Amygdala (tissue), 56 donors: Measurements from ENCODE around the gene ANAPC15.

ENCODE experiments used
- DNase-seq, 56 donors: peaks; one replicate each; lab custom pipeline; 2025; lab: John Stamatoyannopoulos, UW

The ANAPC15 gene

DNA sequence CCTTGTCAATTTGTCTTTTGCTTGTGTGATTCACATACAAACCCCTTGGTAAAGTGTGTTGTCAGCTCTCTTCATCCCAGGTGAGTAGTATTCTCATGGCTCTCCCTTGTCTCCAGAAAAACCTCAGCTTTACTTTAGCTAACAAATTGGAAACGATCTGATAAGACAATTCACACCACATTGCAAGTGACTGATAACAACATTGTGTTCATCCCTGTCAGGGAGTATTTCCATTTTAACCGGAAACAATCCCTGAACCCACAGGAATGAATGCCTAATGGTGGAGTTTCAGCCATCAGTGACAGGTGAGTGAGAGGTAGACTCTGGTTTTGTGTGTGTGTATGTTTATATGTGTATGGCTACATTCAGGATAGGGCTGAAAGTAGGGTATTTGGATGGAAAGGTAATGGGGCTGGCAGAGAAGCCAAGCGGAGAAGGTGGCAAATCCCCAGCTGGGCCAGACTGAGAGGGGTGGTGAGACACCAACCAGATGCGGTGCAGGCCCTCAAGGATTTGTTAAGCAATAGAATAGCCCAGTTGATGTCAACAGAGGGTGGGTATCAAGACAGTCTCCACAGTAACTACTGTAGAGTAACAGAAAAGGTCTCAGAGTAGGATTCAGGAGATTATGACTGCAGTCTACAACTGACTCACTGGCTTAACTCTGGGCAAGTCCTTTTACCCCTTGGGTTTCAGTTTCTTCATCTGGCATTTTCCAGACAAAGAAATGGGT lies 24.3 kb downstream of the ANAPC15 start:
- no peak for DNase-seq

DNA sequence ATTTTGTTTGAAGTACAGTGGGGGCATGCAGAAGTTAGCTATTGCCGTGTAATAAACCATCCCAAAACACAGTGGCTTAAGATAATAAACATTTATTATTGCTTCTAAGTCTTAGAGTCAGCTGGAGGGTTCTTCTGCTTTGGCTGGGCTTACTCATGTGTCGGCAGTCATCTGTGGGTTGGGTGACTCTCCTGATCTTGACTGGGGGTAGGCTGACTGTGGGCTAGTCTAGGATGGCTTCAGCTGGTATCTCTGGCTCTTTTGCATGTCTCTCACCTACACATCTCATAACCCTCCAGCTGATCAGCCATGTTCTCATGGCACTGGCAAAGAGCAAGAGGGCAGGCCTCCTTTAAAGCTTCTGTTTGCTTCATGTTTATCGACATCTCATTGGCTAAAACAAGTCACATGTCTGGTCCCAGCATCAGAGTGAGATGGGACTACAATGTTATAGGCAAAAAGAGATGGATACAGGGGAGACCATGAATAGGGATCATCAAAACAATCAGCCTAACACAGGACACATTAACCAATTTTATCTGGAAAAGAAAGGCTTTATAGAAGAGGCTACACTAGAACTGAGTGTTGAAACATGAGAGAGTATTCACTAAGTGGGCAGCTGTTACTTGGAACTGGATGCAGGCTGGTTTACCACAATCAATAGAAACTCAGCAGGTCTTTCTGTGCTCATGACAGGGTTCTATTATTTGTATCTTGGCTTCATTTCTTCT lies 26.7 kb downstream of the ANAPC15 start:
- DNase-seq = peak in 25 of 56 donors; percentile 7 to 77 (median 32)

DNA sequence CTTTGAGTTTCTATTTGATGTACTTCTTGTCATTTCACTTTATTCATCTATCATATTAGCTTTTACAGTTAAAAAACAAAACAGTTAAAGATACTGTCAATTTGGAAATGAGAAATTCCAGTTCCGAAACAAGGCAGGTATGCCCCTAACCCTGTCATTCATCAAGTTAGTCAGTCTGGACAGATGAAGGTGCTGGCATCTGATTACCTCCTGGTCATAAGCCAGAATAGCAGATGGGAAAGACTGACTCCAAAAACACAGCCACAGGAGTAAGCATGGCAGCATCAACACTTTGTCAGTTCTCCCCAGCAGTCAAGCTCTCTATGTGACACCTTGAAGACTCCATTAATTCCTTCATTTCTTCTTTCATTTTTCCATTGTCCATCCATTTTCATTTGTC lies 27.5 kb downstream of the ANAPC15 start:
- DNase-seq = no peak

DNA sequence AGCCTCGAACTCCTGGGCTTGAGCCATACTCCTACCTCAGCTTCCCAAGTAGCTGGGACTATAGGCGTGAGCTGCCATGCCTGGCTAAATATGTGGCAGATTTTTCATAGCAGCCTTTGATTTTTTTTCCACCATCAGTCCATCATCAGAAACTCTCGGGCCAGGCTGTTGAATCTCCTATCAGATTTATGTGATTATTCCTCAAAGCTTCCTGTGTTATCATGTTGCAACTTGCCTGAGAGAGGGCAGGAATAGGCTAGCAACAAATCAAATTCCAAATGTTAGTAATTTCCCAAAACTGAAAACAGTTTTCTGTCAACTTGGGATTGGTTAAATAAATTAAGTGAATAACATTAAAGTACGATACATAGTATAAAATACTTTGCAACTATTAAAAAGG lies 28.4 kb downstream of the ANAPC15 start:
- DNase-seq = no peak

DNA sequence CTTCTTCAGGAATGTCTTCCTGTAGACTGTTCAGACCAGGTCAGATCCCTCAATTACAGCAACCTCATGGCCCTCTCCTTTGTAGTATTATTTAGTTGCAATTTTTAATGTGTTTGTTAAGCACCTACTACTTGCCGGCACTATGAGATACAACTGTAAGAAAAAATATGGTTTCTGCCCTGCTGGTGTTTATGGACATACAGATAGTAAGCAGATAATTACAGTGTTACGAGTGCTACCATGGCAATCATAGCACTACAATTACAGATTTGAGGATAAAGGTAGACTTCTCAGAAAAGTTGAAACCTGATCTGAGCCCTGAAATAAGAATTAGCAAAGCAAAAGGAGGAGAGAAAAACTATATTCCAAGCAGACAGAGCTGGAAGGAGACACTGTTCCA lies 29.1 kb downstream of the ANAPC15 start:
- DNase-seq = no peak

DNA sequence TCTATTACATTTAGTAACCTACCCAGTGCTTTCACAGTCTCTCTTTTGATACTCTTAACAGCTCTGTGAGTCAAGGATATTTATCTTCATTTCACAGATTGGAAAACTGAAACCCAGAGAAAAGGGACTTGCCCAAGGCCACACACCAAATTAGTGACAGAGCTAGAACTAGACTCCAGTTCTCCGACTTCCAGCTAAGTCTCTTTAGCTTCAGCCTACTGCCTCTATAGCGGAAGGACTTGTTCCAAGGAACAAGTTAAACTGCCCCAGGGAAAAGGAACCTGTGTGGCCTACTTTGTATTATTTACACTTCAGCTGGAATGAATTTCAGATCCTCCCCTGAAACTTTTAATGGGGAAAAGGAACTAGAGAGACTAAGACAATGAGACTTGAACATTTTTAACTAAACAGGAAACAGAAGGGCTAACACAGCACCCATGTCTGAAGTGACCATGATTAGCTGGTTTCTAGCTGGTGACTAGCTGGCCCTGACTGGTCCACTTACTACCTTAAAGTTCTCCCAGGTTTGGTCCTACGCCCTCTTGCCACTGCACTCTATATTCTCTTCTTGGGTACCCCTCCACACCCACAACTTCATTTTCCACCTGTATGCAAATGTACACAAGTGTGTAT lies 30.6 kb downstream of the ANAPC15 start:
- no peak for DNase-seq

DNA sequence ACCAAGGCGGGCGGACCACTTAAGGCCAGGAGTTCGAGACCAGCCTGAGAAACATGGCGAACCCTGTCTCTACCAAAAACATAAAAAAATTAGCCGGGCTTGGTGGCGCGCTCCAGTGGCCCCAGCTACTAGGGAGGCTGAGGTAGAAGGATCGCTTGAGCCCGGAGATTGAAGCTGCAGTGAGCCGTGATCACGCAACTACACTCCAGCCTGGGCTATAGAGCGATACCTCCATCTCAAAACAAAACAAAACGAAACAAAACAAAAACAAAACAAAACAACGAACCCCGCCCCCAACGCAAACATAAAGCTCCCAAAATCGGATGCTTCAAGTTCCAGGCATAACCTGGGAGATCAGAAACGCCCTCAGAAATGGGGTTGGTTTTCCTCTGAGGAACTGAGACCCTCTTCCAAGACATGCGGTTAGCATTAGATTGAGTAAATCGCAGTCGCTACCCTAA lies 31.3 kb downstream of the ANAPC15 start:
- DNase-seq = no peak

DNA sequence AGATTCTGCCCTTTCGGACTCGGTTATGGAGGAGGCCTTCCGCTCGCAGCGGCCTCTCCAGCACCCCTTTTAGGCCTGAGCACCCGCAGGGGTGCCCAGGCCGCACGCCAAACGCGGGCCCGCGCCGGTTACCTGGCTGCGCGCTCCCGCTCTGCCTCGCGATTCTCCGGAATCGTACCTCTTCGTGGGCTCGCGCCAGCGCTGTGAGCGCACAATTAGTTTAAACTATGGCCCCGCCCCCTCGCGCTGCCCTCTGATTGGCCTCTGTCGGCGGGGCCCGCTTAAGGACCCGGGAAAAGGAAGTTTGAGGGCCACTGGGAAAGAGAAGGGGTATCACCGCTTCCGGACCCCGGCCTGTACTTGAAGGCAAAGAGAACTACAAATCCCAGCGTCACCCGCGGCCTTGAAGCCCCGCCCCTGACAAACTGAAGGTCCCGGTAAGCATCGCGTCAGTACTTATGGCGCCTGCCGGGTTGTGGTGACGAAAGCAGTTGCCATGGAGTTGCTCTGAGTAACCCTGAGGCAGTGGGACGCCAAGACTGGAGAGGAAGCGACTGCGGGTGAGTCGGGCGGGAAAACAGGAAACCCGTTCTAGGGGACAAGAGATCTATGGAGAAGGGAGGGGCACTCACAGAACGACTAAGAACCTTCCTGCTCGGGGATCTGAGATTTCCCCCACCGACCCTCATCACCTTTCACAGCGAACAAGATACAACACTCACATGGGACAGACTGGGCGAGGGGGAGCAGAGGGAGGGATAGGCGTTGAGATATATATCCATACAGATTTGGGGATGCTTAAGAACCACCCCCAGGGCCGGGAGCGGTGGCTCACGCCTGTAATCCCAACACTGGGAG lies 31.9 kb downstream of the ANAPC15 start, which contains the start of the genes LRRC51 and NUMA1:
Gene LRRC51, plus strand, starts transcription at position 525 of the 858 bp plus-strand sequence. CDS start 8,234 bp downstream, outside the sequence.
Gene NUMA1, minus strand, starts transcription at position 217 of the 858 bp plus-strand sequence. CDS start 44,599 bp downstream, outside the sequence.
- peak; percentile 70 to 100 (median 99) for DNase-seq

DNA sequence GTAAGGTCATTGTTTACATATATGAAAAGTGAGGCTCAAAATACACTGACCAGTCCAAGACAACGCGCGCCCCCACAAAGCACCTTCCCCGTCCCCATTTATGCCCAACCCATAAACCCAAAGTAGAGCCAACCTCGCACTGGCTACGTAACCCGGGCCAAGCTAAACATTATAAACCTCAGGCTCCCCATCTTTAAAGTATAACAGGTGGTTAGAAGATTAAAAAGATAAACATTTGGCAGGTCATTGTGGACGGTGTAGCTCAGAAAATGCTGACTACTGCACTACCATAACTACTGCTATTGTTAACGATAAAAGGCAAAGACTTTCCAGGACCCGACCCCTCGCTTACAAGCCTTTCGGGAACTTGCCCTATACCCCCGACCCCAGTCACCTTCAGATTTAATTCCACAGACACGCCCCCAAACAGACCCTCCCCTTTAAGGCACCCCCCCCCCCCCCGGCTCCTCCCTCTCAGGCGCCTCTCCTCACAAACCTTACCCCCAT lies 32.6 kb downstream of the ANAPC15 start:
- DNase-seq = peak in 3 of 56 donors; percentile 45 to 70 (median 58)

DNA sequence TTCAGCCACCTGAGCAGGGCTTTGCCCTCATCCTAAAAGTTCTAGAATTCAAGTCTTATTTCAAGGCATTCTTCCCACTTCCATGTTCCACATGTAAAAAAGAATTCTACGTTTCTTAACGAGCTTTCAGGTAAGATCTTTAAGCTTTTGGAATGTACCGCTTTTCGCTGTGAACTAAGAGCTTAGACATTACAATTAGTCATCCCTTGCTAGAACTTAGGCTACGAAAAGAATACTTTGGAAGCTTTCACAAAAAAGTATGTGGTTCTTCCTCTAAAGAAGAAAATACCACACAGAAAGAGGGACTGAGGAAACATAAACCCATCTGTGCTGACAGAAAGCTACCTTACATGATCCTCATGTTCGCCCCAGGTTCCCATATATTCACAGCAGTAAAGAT lies 34.0 kb downstream of the ANAPC15 start:
- no peak for DNase-seq

DNA sequence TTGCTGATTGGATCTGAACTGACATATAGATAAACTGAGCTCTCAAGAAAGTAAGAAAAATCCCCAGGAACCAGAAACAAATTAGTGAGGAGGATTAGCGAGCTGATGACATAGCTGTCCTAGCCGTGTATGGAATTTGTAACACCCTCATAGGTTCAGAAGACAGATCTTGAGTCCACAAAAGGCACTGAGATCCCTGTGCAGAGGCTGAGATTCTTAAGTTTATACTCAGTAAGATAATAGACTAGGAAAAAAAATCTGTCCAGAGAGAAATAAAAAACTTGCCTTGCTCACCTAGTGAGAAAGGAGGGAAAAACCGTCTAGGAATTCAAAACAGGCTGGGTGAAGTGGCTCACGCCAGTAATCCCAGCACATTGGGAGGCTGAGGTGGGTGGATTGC lies 36.7 kb downstream of the ANAPC15 start:
- DNase-seq = no peak

DNA sequence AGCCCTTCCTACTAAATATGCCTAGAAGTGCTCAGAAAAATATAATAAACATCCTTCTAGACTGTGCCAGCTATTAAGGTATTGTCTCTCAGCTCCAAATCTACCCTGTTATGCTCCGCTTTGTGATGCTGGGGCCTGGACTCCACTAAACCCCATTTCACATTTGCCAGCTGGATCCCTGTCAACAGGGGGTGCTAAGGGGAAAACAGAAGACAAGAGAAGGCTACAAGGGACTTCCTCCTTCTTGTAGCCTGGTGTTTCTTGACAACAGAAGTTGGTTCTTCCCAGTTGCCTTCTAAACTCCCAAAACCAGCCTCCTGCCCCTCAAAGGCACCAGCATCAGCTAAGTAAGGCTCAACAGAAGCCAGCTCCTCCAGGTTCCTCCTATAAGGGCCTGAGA lies 37.4 kb downstream of the ANAPC15 start:
- DNase-seq = peak in 2 of 56 donors; percentile 5 to 47

DNA sequence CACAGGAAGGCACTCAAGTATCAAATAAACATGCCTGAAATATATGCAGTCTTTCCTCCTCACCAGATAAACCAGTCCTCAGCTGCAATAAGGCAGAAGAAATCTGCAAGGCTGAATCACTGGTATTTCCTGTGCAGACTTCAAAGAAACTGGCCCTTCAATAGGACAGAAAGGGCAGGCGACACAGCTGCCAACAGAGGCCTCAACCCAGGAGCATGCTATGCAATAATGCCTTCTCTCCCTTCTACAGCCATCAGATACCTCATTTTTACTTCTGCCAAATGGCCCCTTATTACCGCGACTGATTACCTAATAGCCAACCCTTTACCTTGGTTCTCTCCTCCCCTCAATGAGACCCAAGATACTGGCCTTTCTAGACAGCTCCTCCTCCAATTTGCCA lies 40.1 kb downstream of the ANAPC15 start:
- no peak for DNase-seq

DNA sequence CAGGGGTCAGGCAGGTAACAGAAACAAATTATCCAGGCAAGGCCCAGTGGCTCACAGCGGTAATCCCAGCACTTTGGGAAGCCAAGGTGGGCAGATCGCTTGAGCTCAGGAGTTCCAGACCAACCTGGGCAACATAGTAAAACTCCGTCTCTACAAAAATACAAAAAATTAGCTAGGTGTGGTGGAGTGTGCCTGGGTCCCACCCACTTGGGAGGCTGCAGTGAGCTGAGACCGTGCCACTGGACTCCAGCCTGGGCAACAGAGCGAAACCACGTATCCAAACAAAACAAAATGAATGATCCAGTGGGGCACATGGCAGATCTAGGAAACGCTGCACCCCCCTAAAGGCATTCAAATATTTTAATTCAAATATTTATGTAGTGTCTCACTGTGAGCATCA lies 42.0 kb downstream of the ANAPC15 start:
- DNase-seq = no peak

DNA sequence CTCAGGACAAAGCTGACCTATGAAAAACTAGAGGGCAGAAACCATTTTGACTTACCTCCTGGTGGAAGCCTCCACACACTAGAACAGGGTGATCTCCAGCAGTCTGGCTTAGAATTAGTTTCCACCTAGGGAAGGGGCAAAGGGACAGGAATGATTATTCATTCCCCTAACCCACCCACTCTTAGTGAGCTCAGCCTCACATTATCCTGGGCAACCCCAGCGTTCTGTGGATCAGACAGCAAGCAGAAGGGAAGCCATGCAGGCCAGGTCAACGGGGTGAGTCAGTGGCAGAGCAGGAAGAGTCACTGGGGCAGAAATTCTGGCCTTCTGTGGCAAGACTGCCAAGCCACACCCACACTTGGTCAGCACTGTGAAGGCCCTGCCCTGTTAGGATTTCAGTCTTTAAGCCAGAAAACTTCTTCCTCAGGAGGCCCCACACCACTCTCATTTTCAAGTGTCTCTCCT lies 42.7 kb downstream of the ANAPC15 start:
- peak in 30 of 56 donors; percentile 2 to 63 (median 34) for DNase-seq

DNA sequence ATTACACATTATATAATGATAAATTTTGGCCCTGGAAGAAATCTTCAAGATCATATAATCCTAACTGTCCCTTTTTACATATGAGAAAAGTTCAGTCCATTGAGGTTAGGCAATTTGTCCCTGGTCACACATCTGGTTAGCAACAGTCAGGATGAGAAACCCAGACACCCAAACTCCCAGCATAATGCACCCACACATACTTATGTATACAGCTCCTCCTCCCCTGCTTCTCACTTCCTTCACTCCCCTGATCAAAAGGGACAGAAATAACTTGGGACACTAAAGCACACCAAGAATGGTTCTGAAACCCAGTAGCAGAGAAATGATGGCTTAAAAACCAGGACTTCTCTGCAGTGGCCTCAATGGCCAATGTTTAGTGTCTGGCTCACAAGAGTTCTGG lies 43.3 kb downstream of the ANAPC15 start:
- DNase-seq = no peak

DNA sequence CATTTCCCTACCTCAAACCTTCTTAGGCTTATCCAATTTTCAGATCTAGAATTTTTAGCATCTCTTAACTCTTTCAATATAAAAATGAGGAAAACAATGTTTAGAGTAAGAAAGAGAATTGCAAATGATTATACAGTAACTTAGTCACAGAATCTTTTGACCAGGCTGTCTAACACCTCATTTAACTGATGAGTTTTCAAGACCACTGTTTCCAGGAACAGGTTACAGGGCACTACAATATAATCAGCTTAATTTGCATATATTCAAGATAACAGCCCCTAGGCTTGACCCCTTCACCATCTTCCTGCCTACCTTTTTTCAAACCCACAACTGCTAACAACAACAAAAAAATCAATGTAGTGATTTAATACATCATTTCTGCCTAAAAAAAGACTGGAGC lies 44.8 kb downstream of the ANAPC15 start:
- no peak for DNase-seq

DNA sequence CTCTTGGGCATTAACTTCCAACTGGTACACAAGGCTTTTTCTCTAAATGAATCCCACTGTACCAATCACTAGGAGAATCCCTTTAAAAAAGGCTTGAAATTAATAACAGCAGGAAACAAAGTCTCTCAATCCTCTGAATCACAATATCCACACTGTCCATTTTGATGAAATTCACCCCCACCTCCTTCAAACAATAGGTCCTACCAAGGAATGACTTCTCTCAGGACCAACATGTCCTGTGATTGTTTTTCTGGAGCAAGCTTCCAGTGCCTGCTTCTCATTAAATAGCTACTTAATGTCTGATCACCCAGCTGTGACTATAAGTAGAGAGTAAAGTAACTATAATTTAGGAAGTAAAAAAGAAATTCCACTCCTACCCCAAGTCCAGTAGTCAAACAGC lies 45.2 kb downstream of the ANAPC15 start:
- DNase-seq = no peak

DNA sequence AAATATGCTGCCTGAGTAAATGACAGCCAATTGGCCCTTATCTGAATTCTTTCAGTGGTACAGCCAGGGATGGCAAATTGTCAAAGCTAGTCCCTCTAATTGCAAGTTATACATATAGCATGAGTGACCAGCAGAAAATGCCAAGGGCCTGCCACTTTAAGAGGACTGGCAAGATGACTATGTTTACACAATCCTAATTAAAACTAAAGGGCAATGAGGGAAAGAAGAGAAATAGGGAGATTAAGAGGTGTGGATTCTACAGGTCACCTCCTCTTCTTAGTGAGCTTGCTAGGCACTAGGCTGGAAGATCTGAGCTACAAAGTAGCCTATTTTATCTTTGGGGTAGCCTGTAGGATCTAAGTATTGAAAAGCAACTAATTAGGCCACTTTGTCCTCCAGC lies 45.6 kb downstream of the ANAPC15 start:
- no peak for DNase-seq
